Ishikawa (cell line): ENCODE results near the gene FHOD1.

Source experiments
- CEBPB ChIP-seq: IDR thresholded peaks from 2 replicates; pipeline ENCODE4 v1.6.1; 2012
- CREB1 ChIP-seq: IDR thresholded peaks from 2 replicates; pipeline ENCODE4 v1.6.1; 2012; ENCODE audit warnings: low read depth
- EGR1 ChIP-seq: IDR thresholded peaks from 2 replicates; pipeline ENCODE4 v1.6.1; 2012
- EP300 ChIP-seq: IDR thresholded peaks from 2 replicates; pipeline ENCODE4 v1.6.1; 2012; ENCODE audit warnings: borderline replicate concordance
- FOXM1 ChIP-seq: IDR thresholded peaks from 2 replicates; pipeline ENCODE4 v1.6.1; 2012; ENCODE audit warnings: low read depth, borderline replicate concordance
- NFIC ChIP-seq: IDR thresholded peaks from 2 replicates; pipeline ENCODE4 v1.6.1; 2012
- RAD21 ChIP-seq: IDR thresholded peaks from 2 replicates; pipeline ENCODE4 v1.6.1; 2012; ENCODE audit warnings: low read depth
- REST ChIP-seq: IDR thresholded peaks from 2 replicates; pipeline ENCODE4 v1.6.1; 2012; ENCODE audit warnings: low read depth, mild to moderate bottlenecking
- TAF1 ChIP-seq: IDR thresholded peaks from 2 replicates; pipeline ENCODE4 v1.6.1; 2012; ENCODE audit warnings: low read depth, mild to moderate bottlenecking
- TCF12 ChIP-seq: IDR thresholded peaks from 2 replicates; pipeline ENCODE4 v1.6.1; 2012; ENCODE audit warnings: low read depth
- TEAD4 ChIP-seq: IDR thresholded peaks from 2 replicates; pipeline ENCODE4 v1.6.1; 2012
- USF1 ChIP-seq: IDR thresholded peaks from 2 replicates; pipeline ENCODE4 v1.6.1; 2012
- YY1 ChIP-seq: IDR thresholded peaks from 2 replicates; pipeline ENCODE4 v1.6.1; 2012; ENCODE audit warnings: low read depth
- ZBTB7A ChIP-seq: IDR thresholded peaks from 2 replicates; pipeline ENCODE4 v1.6.1; 2012; ENCODE audit warnings: low read depth
- TF ChIP-seq, protein P1 (sequence below): IDR thresholded peaks from 2 replicates; pipeline ENCODE4 v1.6.1; 2012

The FHOD1 gene

GRCh38 chr16:67238278-67238575 is 9.1 kb downstream of the FHOD1 start:
- TF ChIP-seq CEBPB: no peak
- TF ChIP-seq CREB1: no peak
- TF ChIP-seq EGR1: no peak

DNA sequence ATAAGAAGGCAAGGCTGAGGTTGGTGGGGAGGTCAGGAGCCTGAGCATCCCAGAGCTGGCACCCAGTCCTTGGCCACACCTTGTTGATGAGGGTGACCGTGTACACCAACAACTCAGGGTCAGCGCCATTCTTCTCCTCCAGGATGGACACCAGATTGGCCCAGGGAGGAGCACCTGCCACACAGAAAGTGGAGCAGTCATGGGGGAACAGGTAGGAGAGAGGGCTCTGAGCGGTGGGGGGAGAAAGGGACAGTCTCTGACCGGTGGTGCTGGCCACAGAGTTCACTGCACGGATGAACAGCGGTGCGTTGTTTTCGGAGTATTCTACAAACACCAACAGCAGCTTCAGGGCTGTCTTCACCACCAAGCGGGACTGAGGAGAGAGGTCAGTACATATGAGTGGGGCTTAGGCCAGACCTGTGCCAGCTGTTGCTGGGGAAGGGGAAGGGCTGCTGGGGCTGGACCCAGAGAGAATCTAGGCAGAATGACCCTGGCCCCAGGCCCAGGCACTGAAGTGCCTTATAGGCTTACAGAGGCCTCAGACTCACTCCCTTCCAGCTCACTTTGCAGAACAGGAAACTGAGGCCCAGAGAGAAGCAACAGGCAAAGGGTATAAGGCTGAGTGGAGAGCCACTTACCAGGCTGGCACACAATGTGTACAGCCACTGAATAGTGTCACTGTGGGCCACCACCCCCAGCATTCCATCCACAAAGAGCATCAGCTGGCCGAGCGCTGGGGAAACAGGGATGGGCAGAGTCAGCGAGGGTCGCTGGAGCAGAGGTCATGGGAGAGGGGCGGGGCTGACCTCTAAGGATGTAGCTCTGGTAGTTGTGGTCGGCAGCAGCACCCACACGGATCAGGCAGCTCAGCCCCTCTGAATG is 9.6 kb downstream of the FHOD1 start:
- TF ChIP-seq REST: no peak
- no peak for TF ChIP-seq TAF1
- TF ChIP-seq, protein P1, sequence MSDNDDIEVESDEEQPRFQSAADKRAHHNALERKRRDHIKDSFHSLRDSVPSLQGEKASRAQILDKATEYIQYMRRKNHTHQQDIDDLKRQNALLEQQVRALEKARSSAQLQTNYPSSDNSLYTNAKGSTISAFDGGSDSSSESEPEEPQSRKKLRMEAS: no peak
- no peak for TF ChIP-seq TCF12
- no peak for TF ChIP-seq FOXM1
- TF ChIP-seq TEAD4: no peak
- TF ChIP-seq USF1: no peak
- no peak for TF ChIP-seq CREB1
- no peak for TF ChIP-seq CEBPB
- TF ChIP-seq RAD21: no peak
- TF ChIP-seq EGR1: no peak

- TF ChIP-seq USF1 (no peak), TCF12 (no peak), EP300 (no peak), NFIC (no peak), ZBTB7A (no peak), EGR1 (no peak), CREB1 (no peak), YY1 (no peak), FOXM1 (no peak), CEBPB (no peak), REST (no peak)
Observed at GRCh38 chr16:67236563-67237395, 10.5 kb downstream of the FHOD1 start.

DNA sequence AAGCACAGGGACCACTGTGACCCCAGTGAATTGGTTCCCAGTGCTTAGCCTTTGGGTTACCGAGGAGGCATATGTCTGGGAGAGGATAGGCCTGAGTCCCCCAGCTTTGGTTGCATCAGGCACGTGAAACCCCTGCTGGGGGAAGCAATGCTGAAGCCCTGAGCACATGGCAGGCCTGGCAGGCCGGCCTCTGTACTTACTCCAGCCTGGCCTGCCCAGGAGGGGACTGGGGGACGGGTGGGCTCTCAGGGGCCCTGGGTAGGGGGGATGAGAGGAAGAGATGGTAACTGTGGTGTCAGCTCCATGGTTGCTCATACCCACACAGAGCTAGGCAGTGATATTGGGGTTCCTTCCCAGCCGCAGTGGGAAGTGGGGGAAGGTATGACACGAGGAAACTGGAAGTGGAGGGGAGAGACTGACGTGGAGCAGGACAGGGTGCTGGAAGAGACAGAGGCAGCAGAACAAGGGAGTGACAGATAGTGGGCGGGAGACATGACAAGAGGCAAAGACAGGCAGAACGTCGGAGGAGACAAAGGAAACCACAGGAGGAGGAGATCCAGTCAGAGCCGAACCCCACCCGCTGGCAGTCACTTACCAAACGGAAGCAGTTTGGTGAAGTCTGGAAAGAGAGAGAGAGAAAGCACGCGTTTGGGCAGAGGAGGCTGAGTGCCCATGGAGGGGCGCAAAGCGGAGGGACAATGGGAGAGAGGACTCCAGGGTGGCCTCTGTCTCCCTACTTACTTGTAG is 11.3 kb downstream of the FHOD1 start:
- TF ChIP-seq EGR1 (no peak), CEBPB (no peak), YY1 (no peak), FOXM1 (no peak), RAD21 (no peak), TEAD4 (no peak), TAF1 (no peak), REST (no peak)
- TF ChIP-seq, protein P1: no peak
